ENCODE data around the gene NAPG.

GRCh38 chr18:10537765-10538164 lies 11.9 kb downstream of the NAPG start:
- TF ChIP-seq CTCF (IDR thresholded peaks at IDR 0.05) (no peak), POLR2AphosphoS5 (IDR thresholded peaks at IDR 0.05) (no peak), POLR2A (IDR thresholded peaks at IDR 0.05) (no peak), EP300 (IDR thresholded peaks at IDR 0.05) (no peak)
